ENCODE measurements around the gene FARSA. TPM values are rescaled to one million over a fixed set of nuclear protein-coding genes. Genes with fewer than 3 reads are reported as not detected.

The FARSA gene
- total RNA-seq, 1 donor from 2014 or later, result 44.2 TPM

GRCh38 chr19:12936582-12936981, 3.1 kb upstream of the FARSA start:
- TF ChIP-seq POLR2A (IDR thresholded peaks at IDR 0.05) (no peak), CTCF (IDR thresholded peaks at IDR 0.05) (no peak), POLR2AphosphoS5 (IDR thresholded peaks at IDR 0.05; ENCODE audit: insufficient read depth in 1 of 2, low read depth in 1 of 2) (no peak)
- intact Hi-C loops (cut with DNase I), result no loop called here
- H3K27me3 ChIP-seq, result no peaks in the 10 kb centered on the region
- DNase-seq (ENCODE audit: extremely low spot score in 2 of 2), result no peak
- peaks cover 0 to 21% of the 10 kb centered on the region in 2 donors for H3K36me3 ChIP-seq
- H3K27ac ChIP-seq, result no peak overlapping the region
- no peak overlapping the region for H3K4me3 ChIP-seq
- H3K9me3 ChIP-seq, result no peaks in the 10 kb centered on the region
- peaks cover 50% of the 10 kb centered on the region for H3K4me1 ChIP-seq

- no peak overlapping the region for H3K4me3 ChIP-seq
- no peak for DNase-seq (ENCODE audit: extremely low spot score in 2 of 2)
- intact Hi-C loops (cut with DNase I), result no loop called here
- no peaks in the 10 kb centered on the region for H3K27me3 ChIP-seq
- peaks cover 0 to 6% of the 10 kb centered on the region in 2 donors for H3K36me3 ChIP-seq
- H3K27ac ChIP-seq, result no peak overlapping the region
- TF ChIP-seq POLR2AphosphoS5 (IDR thresholded peaks at IDR 0.05; ENCODE audit: insufficient read depth in 1 of 2, low read depth in 1 of 2) (no peak), POLR2A (IDR thresholded peaks at IDR 0.05) (no peak), CTCF (IDR thresholded peaks at IDR 0.05) (no peak)
- H3K9me3 ChIP-seq, result no peaks in the 10 kb centered on the region
- peaks cover 37% of the 10 kb centered on the region for H3K4me1 ChIP-seq
Observed at GRCh38 chr19:12935071-12935470, 1.6 kb upstream of the FARSA start.

- Histone ChIP-seq H3K36me3 (peaks cover 0 to 21% of the 10 kb centered on the region in 2 donors), H3K27ac (peak overlapping the region; percentile 75), H3K27me3 (no peaks in the 10 kb centered on the region), H3K4me1 (peaks cover 24% of the 10 kb centered on the region), H3K4me3 (peak overlapping the region; percentile 87 to 90), H3K9me3 (no peaks in the 10 kb centered on the region)
- intact Hi-C loops (cut with DNase I), result no loop called here
- no peak for DNase-seq (ENCODE audit: extremely low spot score in 2 of 2)
- no peak for TF ChIP-seq POLR2AphosphoS5 (IDR thresholded peaks at IDR 0.05; ENCODE audit: insufficient read depth in 1 of 2, low read depth in 1 of 2)
- TF ChIP-seq POLR2A (IDR thresholded peaks at IDR 0.05), result no peak
- no peak for TF ChIP-seq CTCF (IDR thresholded peaks at IDR 0.05)
Observed at GRCh38 chr19:12932392-12933286, 872 bp downstream of the FARSA start.

GRCh38 chr19:12930002-12930645, 3.4 kb downstream of the FARSA start:
- H3K27ac ChIP-seq, result no peak overlapping the region
- H3K27me3 ChIP-seq, result no peaks in the 10 kb centered on the region
- H3K4me3 ChIP-seq, result no peak overlapping the region
- intact Hi-C loops (cut with DNase I), result no loop called here
- DNase-seq (ENCODE audit: extremely low spot score in 2 of 2), result no peak
- peaks cover 19% of the 10 kb centered on the region for H3K4me1 ChIP-seq
- peaks cover under 1 to 44% of the 10 kb centered on the region in 2 donors for H3K36me3 ChIP-seq
- TF ChIP-seq POLR2AphosphoS5 (IDR thresholded peaks at IDR 0.05; ENCODE audit: insufficient read depth in 1 of 2, low read depth in 1 of 2) (no peak), POLR2A (IDR thresholded peaks at IDR 0.05) (no peak), CTCF (IDR thresholded peaks at IDR 0.05) (no peak)
- no peaks in the 10 kb centered on the region for H3K9me3 ChIP-seq
